IMR-90 (cell line): ENCODE measurements around the gene VAC14. TPM values are rescaled to one million over a fixed set of nuclear protein-coding genes. Genes with fewer than 3 reads are reported as not detected.

Experiments
- ATAC-seq: fragments of 200-7000 bp; cut with Tn5 transposase; 2 replicates; pipeline ENCODE4 v1.9.1; 2020; ENCODE audit warnings: low read depth, mild to moderate bottlenecking, moderate library complexity
- BruUV-seq: library from RNA; stranded (reverse); fragments of 400-500 nt; replicated peaks from 2 replicates; lab custom pipeline; 2021; lab: Mats Ljungman, UMichigan
- CTCF ChIA-PET: fragments of 300-600 bp; formaldehyde crosslinking; extraction: SDS; loops from one replicate; lab custom pipeline; 2021; ENCODE audit warnings: antibody characterized with exemption; lab: Yijun Ruan, JAX
- POLR2A ChIA-PET: fragments of 300-600 bp; sonication (Branson Sonifier 250); formaldehyde crosslinking; loops from one replicate; lab custom pipeline; 2022; ENCODE audit warnings: antibody characterized with exemption; ENCODE audit not compliant: unreplicated experiment; lab: Charles Lee
- DNase-seq: peaks from one replicate; pipeline ENCODE4 v3.0.0; 2013
- H2AFZ ChIP-seq: replicated peaks from 2 replicates; pipeline ENCODE3; 2013; ENCODE audit warnings: low read length, mild to moderate bottlenecking; ENCODE audit not compliant: poor library complexity
- H2AK5ac ChIP-seq: 2 replicates; pipeline ENCODE4 v1.6.1; 2013; ENCODE audit warnings: low read depth, low read length, inconsistent platforms
- H2AK9ac ChIP-seq: replicated peaks from 2 replicates; pipeline ENCODE3; 2013; ENCODE audit warnings: mild to moderate bottlenecking, low read depth, low read length, moderate library complexity; ENCODE audit not compliant: poor library complexity
- H2BK120ac ChIP-seq: 2 replicates; pipeline ENCODE4 v1.6.1; 2013; ENCODE audit warnings: low read depth, low read length, inconsistent platforms
- H2BK15ac ChIP-seq: 3 replicates; pipeline ENCODE4 v1.6.1; 2013; ENCODE audit warnings: low read depth, low read length, inconsistent platforms
- H2BK20ac ChIP-seq: 2 replicates; pipeline ENCODE4 v1.6.1; 2013; ENCODE audit warnings: low read depth, mild to moderate bottlenecking, inconsistent platforms, low read length, moderate library complexity
- H2BK5ac ChIP-seq: 2 replicates; pipeline ENCODE4 v1.6.1; 2013; ENCODE audit warnings: mild to moderate bottlenecking, low read depth, low read length, inconsistent platforms; ENCODE audit not compliant: poor library complexity, severe bottlenecking
- H3K14ac ChIP-seq: replicated peaks from 2 replicates; pipeline ENCODE4 v1.6.1; 2013; ENCODE audit warnings: low read depth, low read length, inconsistent platforms
- H3K18ac ChIP-seq: 2 replicates; pipeline ENCODE4 v1.6.1; 2013; ENCODE audit warnings: low read depth, low read length, control low read depth
- H3K23ac ChIP-seq: 2 replicates; pipeline ENCODE4 v1.6.1; 2013; ENCODE audit warnings: low read depth, low read length, inconsistent platforms
- H3K27ac ChIP-seq: 2 replicates; pipeline ENCODE4 v1.5.1; 2013; ENCODE audit warnings: mild to moderate bottlenecking, control low read depth, low read length; ENCODE audit not compliant: insufficient read depth
- H3K27me3 ChIP-seq: 2 replicates; pipeline ENCODE4 v1.6.1; 2013; ENCODE audit warnings: low read length; ENCODE audit not compliant: control insufficient read depth, insufficient read depth
- H3K36me3 ChIP-seq: 2 replicates; pipeline ENCODE4 v1.6.1; 2013; ENCODE audit warnings: low read length, mixed read lengths; ENCODE audit not compliant: control insufficient read depth, insufficient read depth
- H3K4ac ChIP-seq: 2 replicates; pipeline ENCODE4 v1.6.1; 2013; ENCODE audit warnings: low read depth, low read length, inconsistent platforms
- H3K4me1 ChIP-seq: 2 replicates; pipeline ENCODE4 v1.6.1; 2013; ENCODE audit warnings: low read length, mixed read lengths; ENCODE audit not compliant: control insufficient read depth, insufficient read depth
- H3K4me2 ChIP-seq: 2 replicates; pipeline ENCODE4 v1.6.1; 2013; ENCODE audit warnings: low read depth, mild to moderate bottlenecking, control low read depth, low read length, moderate library complexity
- H3K4me3 ChIP-seq: 2 replicates; pipeline ENCODE4 v1.5.1; 2013; ENCODE audit warnings: low read depth, mild to moderate bottlenecking, control low read depth, low read length, moderate library complexity; ENCODE audit not compliant: insufficient read depth
- H3K56ac ChIP-seq: 2 replicates; pipeline ENCODE4 v1.6.1; 2013; ENCODE audit warnings: low read length, inconsistent platforms; ENCODE audit not compliant: insufficient read depth; ENCODE audit errors: extremely low read depth
- H3K79me1 ChIP-seq, 2 experiments: 2 replicates each; pipeline ENCODE4 v1.6.1; 2013; ENCODE audit warnings: low read length in 2 of 2, inconsistent platforms in 1 of 2, low read depth in 1 of 2
- H3K9ac ChIP-seq: 2 replicates; pipeline ENCODE4 v1.6.1; 2013; ENCODE audit warnings: low read depth, low read length, control low read depth
- H3K9me1 ChIP-seq: 2 replicates; pipeline ENCODE4 v1.6.1; 2013; ENCODE audit warnings: low read length, inconsistent platforms; ENCODE audit not compliant: insufficient read depth
- H3K9me3 ChIP-seq: 2 replicates; pipeline ENCODE4 v1.6.1; 2013; ENCODE audit warnings: low read length; ENCODE audit not compliant: control insufficient read depth, insufficient read depth
- H4K20me1 ChIP-seq: 2 replicates; pipeline ENCODE4 v1.6.1; 2013; ENCODE audit warnings: low read length, inconsistent platforms; ENCODE audit not compliant: insufficient read depth
- H4K5ac ChIP-seq: 2 replicates; pipeline ENCODE4 v1.6.1; 2013; ENCODE audit warnings: mild to moderate bottlenecking, low read depth, low read length, control low read depth
- H4K8ac ChIP-seq, 2 experiments: 2 replicates each; pipeline ENCODE4 v1.6.1; 2013; ENCODE audit warnings: low read depth in 2 of 2, low read length in 2 of 2, control low read depth in 1 of 2, inconsistent platforms in 1 of 2
- H4K91ac ChIP-seq: 2 replicates; pipeline ENCODE4 v1.6.1; 2013; ENCODE audit warnings: low read depth, low read length, inconsistent platforms; ENCODE audit not compliant: insufficient read depth
- BHLHE40 ChIP-seq: fragments of 150-350 bp; IDR thresholded peaks from 2 replicates; pipeline ENCODE4 v1.6.1; 2016; ENCODE audit warnings: mild to moderate bottlenecking, low read depth, low read length
- CEBPB ChIP-seq: IDR thresholded peaks from 2 replicates; pipeline ENCODE4 v1.6.1; 2012; ENCODE audit warnings: low read depth, low read length, improper control_type of control experiment
- CHD1 ChIP-seq: IDR thresholded peaks from 2 replicates; pipeline ENCODE4 v1.6.1; 2012; ENCODE audit warnings: low read depth, low read length, improper control_type of control experiment
- CTCF ChIP-seq: conservative IDR thresholded peaks from 2 replicates; pipeline ENCODE4 v1.5.1; 2012; ENCODE audit warnings: mild to moderate bottlenecking, low read depth, low read length, improper control_type of control experiment
- ELK1 ChIP-seq: fragments of 150-350 bp; IDR thresholded peaks from 2 replicates; pipeline ENCODE4 v1.6.1; 2016; ENCODE audit warnings: low read depth, mild to moderate bottlenecking, low read length, moderate library complexity, borderline replicate concordance
- FOS ChIP-seq: fragments of 150-350 bp; IDR thresholded peaks from 2 replicates; pipeline ENCODE4 v1.6.1; 2016; ENCODE audit warnings: low read depth, low read length
- MAFK ChIP-seq: IDR thresholded peaks from 2 replicates; pipeline ENCODE4 v1.6.1; 2012; ENCODE audit warnings: low read depth, low read length, improper control_type of control experiment
- POLR2A ChIP-seq: IDR thresholded peaks from 2 replicates; pipeline ENCODE4 v1.6.1; 2012; ENCODE audit warnings: mild to moderate bottlenecking, low read depth, low read length
- RAD21 ChIP-seq: IDR thresholded peaks from 2 replicates; pipeline ENCODE4 v1.6.1; 2012; ENCODE audit warnings: low read length, improper control_type of control experiment
- RFX5 ChIP-seq: IDR thresholded peaks from 2 replicates; pipeline ENCODE4 v1.8.0; 2012; ENCODE audit warnings: low read depth, mild to moderate bottlenecking, low read length, moderate library complexity
- SMC3 ChIP-seq: fragments of 150-350 bp; IDR thresholded peaks from 2 replicates; pipeline ENCODE4 v1.6.1; 2016; ENCODE audit warnings: low read depth, mild to moderate bottlenecking, antibody characterized with exemption, low read length, moderate library complexity
- USF2 ChIP-seq: fragments of 150-350 bp; IDR thresholded peaks from 2 replicates; pipeline ENCODE4 v1.6.1; 2017; ENCODE audit warnings: mild to moderate bottlenecking, antibody characterized with exemption, low read length, low read depth
- WGBS, 2 experiments: methylation state at CpG; one replicate each; pipeline versions ENCODE4 v1.1.5 to v1.1.7; 2013; ENCODE audit warnings: missing lambda C conversion rate in 2 of 2; ENCODE audit not compliant: insufficient read length in 1 of 2; ENCODE audit errors: extremely low coverage in 2 of 2; 5-methylcytosine and 5-hydroxymethylcytosine counted together
- dilution Hi-C: fragments of 300-500 bp; cut with HindIII; formaldehyde crosslinking; loops from one replicate; pipeline ENCODE4 v1.14.3; 2018; ENCODE audit warnings: low sequenced_read_pairs; ENCODE audit not compliant: unreplicated experiment
- in situ Hi-C: fragments of 300-500 bp; cut with MboI; formaldehyde crosslinking; loops from 3 replicates; pipeline ENCODE4 v1.14.3; 2019; ENCODE audit warnings: low sequenced_read_pairs, inconsistent platforms, mixed read lengths
- intact Hi-C: fragments of 100-400 bp; cut with micrococcal nuclease; formaldehyde crosslinking; loops from 2 replicates; pipeline ENCODE4 v1.10.0; 2022
- polyA plus RNA-seq, 3 experiments: library from polyadenylated mRNA; depleted of rRNA; stranded (reverse); fragments of >200 nt; gene quantifications; 2 replicates each; pipeline ENCODE4 v1.2.3, GENCODE V29; 2012; ENCODE audit warnings: low replicate concordance in 1 of 3
- total RNA-seq: library from RNA; depleted of rRNA; stranded (reverse); fragments of >200 nt; gene quantifications from 2 replicates; pipeline ENCODE4 v1.2.3, GENCODE V29; 2012

VAC14 gene
- total and polyA plus RNA-seq, 2 of the 4 experiments (the other 2 are of a cell fraction): 21.1 to 40.2 TPM

GRCh38 chr16:70649300-70649699, 151.7 kb downstream of the VAC14 start:
- H4K20me1 ChIP-seq: no peaks in the 10 kb centered on the region
- H3K14ac ChIP-seq: no peak overlapping the region
- no peak overlapping the region for H3K56ac ChIP-seq
- H3K27me3 ChIP-seq: 0 out of 2 replicates have a peak, but pooled peaks cover 4% of the 10 kb centered on the region
- no peak overlapping the region for H2BK15ac ChIP-seq
- no peak overlapping the region for H3K4me2 ChIP-seq
- no peak overlapping the region for H4K5ac ChIP-seq
- H2AFZ ChIP-seq: peak overlapping the region; percentile 13
- H3K18ac ChIP-seq: no peak overlapping the region
- H2BK5ac ChIP-seq: no peak overlapping the region
- H3K4me3 ChIP-seq: no peak overlapping the region
- ChIA-PET POLR2A (no interaction called here), CTCF (no interaction called here)
- no peak overlapping the region for H3K4ac ChIP-seq
- no peak overlapping the region for H3K23ac ChIP-seq
- H2AK9ac ChIP-seq: no peak overlapping the region
- no peak overlapping the region for H4K8ac ChIP-seq
- no TSS peak for BruUV-seq
- H3K36me3 ChIP-seq: no peaks in the 10 kb centered on the region
- intact Hi-C loops: no loop called here
- no peak overlapping the region for H2BK120ac ChIP-seq
- in situ Hi-C loops: loop anchor here (5.0 kb wide), 1 partner anchor 277 kb away; no protein-coding TSS in a partner anchor
- dilution Hi-C loops: no loop called here
- H3K4me1 ChIP-seq: peaks cover 3% of the 10 kb centered on the region
- peak overlapping the region; percentile 7; the same call in 1 of the 2 replicates for H2AK5ac ChIP-seq
- ATAC-seq (0 out of 2 replicates have a peak, but pooled peaks have one; percentile 10), DNase-seq (peak; percentile 26)
- no peak overlapping the region for H4K91ac ChIP-seq
- no CpG with 5 or more reads among the region's 7 CpGs for WGBS, 2 experiments
- TF ChIP-seq USF2 (no peak), CTCF (no peak), SMC3 (no peak), MAFK (no peak), ELK1 (no peak), FOS (no peak), RFX5 (no peak), CHD1 (no peak), BHLHE40 (no peak), CEBPB (no peak), RAD21 (no peak), POLR2A (no peak)
- H3K79me1 ChIP-seq: no peaks in the 10 kb centered on the region
- H3K9ac ChIP-seq: no peak overlapping the region
- no peaks in the 10 kb centered on the region; the same call in 1 of the 2 replicates for H3K9me1 ChIP-seq
- H2BK20ac ChIP-seq: no peak overlapping the region
- no peak overlapping the region for H3K27ac ChIP-seq
- H3K9me3 ChIP-seq: no peaks in the 10 kb centered on the region
